ENCODE results near the gene GPATCH8.

GRCh38 chr17:44383861-44384260 lies 119.3 kb downstream of the GPATCH8 start:
- TF ChIP-seq POLR2A (IDR thresholded peaks at IDR 0.05), result no peak
- TF ChIP-seq, protein P1, sequence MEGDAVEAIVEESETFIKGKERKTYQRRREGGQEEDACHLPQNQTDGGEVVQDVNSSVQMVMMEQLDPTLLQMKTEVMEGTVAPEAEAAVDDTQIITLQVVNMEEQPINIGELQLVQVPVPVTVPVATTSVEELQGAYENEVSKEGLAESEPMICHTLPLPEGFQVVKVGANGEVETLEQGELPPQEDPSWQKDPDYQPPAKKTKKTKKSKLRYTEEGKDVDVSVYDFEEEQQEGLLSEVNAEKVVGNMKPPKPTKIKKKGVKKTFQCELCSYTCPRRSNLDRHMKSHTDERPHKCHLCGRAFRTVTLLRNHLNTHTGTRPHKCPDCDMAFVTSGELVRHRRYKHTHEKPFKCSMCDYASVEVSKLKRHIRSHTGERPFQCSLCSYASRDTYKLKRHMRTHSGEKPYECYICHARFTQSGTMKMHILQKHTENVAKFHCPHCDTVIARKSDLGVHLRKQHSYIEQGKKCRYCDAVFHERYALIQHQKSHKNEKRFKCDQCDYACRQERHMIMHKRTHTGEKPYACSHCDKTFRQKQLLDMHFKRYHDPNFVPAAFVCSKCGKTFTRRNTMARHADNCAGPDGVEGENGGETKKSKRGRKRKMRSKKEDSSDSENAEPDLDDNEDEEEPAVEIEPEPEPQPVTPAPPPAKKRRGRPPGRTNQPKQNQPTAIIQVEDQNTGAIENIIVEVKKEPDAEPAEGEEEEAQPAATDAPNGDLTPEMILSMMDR (IDR thresholded peaks at IDR 0.05), result no peak

All from body of pancreas (tissue), 4 donors.